ENCODE data around the gene DNAAF9.
"Not testable (repeated sequence)": the region's sequence is repeated elsewhere in the genome, so short reads cannot be mapped to it uniquely, and the experiment has no call there.

Gene DNAAF9

DNA sequence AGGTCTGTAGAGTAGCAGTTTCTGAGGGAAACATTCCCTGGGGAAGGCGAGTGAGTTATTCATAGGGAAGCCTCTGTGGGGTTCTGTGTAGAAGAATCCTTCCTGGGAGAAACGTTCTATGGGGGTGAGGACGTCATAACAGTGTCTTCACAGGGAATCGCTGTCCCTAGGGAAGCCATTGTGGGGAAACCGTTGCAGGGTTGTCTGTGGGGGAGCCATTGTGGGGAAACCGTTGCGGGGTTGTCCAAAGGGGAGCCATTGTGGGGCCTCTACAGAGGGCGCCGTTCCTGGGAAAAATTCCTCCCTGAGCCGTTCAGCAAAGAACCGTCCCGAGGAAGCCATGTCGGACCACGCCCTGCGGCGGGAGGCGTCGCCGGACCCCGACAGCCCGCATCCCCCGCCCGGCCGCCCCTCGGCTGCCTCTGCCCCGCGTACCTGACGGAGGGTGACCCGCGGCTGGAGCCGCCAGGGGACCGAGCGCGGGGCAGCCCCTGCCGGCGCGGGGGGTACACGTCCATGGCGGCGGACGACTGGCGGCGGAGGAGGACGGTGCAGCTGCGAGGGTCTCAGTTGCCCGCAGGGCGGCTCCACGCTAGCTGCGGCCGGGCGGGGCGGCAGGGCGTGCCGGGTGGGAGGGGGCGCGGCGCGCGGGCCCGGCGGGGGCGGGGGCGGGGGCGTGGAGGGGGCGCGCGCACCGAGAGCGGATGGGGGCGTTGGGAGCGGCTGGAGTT, at the start of gene DNAAF9:
Gene DNAAF9, minus strand, starts transcription at position 630 of the 731 bp plus-strand sequence. Its CDS starts 112 bp downstream, at position 518.
- DNase-seq, result peak; percentile 39 to 93 (median 60)
- intact Hi-C loops (cut with DNase I), result loop anchor here (5.0 kb wide), 1 partner anchor 65 kb away; the partner anchor contains the start of gene ATRN

- intact Hi-C loops (cut with DNase I), result no loop called here
- no peak for DNase-seq
These were observed 49.2 kb upstream of the DNAAF9 start for GRCh38 chr20:3456648-3457047.

GRCh38 chr20:3454831-3455230, 47.4 kb upstream of the DNAAF9 start:
- DNase-seq, result no peak
- intact Hi-C loops (cut with DNase I), result no loop called here

DNA sequence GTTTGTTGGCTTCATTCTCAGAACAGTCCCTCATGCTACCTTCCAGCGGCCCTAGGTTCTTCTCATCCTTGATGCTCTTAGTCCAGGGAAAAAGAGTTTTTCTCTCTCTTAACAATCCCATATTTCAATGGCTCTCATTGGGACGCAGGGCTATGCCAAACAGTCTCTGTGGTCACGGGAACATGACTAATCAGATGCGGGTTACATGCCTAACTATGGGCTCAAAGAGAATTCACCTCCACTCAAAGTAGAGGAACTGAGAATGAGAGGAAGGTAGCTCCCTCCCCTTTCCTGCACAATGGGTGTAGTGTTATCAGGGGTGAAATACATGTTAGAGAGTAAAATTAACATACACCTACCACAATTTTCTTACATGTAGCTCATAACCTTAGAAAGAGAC, 45.2 kb upstream of the DNAAF9 start:
- no peak for DNase-seq
- intact Hi-C loops (cut with DNase I), result no loop called here

DNA sequence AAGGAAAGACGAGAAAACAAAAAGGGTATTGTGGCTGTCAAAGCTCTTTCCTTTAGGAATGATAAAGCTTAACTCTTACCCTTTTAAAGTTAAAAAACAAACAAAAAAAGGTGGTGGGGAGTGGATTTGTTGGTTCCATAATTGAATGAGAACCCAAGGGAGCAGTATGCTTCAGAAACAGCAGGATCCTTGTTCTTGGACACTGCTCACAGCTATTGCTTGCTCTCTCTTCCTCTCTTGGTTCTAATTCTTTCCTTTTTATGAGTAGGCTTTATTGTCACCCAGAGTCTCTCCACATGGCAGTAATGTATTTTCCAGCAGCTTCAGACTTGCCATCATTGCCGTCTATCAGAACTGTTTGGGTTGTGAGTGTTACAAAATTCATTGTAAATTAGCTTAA, 44.7 kb upstream of the DNAAF9 start:
- intact Hi-C loops (cut with DNase I), result no loop called here

DNA sequence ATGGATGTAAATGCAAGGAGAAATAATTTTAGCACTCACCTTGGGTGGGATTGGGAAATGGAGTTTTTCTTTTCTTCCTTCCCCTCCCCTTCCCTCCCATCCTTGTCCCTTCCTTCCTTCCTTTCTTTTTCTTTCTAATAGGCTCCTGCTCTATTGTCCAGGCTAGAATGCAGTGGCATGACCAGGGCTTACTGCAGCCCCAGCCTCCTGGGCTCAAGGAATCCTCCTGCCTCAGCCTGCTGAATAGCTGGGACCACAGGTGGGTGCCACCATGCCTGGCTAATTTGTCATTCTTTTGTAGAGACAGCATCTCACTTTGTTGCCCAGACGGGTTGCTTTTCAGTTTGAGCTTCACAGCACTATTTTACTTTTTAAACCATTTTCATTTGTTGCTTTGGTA, 41.9 kb upstream of the DNAAF9 start:
- DNase-seq, result no peak
- intact Hi-C loops (cut with DNase I), result no loop called here

More for the DNA sequence above, 44.7 kb upstream of the DNAAF9 start:
- DNase-seq, result no peak

DNA sequence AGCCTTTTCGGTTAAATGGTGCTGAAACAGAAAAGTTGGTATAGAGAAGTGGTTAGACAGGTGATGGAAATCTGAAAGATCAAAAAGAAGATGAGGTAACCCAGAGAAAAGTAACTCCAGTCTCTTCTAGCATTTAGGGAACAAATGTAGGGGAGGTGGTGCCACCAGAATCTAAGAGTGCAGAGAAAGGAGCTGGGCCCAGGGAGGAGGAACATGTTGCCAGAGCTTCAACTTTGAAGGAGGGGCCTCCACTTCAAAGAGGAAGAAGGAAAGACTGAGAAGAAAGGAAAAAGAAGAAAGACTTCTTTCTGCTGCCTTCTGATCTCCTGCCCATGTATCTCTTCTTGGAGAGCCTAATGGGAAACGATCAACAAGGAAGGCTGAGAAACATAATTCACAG, 39.9 kb upstream of the DNAAF9 start:
- intact Hi-C loops (cut with DNase I), result no loop called here

DNA sequence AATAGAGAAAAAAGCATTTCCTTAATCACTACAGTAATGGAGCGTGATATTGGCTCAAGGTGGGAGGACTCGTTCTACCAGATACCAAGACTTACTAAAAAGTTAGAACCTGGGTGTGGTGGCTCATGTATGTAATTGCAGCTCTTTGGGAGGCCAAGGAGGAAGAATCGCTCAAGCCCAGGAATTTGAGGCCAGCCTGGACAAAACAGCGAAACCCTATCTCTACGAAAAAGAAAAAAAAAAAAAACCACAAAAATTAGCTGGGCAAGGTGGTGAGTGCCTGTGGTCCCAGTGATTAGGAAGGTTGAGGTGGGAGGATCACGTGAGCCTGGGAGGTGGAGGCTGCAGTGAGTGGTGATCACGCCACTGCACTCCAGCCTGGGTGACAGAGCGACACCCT, 39.3 kb upstream of the DNAAF9 start:
- intact Hi-C loops (cut with DNase I), result no loop called here
- no peak for DNase-seq

More for the DNA sequence above, 39.9 kb upstream of the DNAAF9 start:
- DNase-seq, result no peak

DNA sequence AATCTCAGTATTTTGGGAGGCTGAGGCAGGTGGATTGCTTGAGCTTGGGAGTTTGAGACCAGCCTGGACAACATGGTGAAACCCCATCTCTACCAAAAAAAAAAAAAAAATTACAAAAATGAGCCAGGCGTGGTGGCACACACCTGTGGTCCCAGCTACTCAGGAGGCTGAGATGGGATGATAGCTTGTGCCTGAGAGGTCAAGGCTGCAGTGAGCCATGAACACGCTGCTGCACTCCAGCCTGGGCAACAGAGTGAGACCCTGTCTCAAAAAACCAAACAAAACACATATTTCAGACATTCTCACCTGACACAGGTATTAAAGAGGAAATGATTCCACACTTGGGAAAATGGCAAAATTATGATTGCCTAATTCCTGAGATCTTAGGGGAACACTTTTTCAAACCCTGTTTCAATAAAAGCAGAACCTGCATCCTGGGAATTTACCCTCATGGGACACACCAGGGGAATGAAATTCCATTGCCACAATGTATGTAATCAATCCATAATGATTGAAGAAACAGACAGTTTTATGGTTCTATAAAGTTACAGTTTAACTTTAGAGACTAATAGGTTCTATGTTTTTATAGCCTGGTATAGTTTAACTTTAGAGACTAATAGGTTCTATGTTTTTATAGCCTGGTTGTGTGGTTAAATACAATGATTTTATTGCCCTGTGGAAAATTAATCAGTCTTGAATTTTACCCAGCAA, 29.6 kb upstream of the DNAAF9 start:
- intact Hi-C loops (cut with DNase I), result no loop called here
- DNase-seq, result no peak

DNA sequence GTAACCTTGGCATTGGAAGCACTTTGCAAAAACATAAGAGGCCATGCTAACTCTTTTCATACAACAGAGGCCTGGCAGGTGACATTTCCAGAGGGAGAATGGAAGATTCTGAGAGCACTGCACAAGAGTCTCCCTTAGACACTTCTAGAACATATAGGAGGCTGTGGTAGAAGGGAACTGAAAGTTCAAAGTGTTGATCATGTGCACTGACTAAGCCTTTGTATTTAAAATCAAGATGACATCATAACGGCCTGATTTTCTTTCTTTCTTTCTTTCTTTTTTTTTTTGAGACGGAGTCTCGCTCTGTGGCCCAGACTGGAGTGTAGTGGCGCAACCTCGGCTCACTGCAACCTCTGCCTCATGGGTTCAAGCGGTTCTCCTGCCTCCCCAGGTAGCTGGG, 26.8 kb upstream of the DNAAF9 start:
- DNase-seq, result no peak
- intact Hi-C loops (cut with DNase I), result no loop called here

DNA sequence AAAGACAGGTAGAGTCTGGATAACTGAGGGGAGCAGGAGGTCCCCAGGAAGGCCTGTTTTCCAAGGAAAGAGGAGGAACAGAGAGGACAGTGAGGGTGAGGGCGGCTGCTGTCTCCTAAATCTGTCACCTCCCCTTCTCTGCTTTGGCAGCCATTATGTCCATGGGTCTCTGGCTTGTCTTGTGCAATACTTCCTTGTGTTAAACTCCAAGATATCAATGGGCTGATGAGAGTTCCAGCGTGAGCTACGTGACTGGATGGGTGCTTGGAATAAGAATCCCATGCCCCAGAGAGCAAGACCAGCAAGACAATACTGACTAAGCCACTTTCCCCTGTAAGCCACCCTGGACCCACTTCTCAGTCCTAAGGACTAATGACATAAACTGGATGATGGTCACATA, 26.3 kb upstream of the DNAAF9 start:
- DNase-seq, result no peak
- intact Hi-C loops (cut with DNase I), result no loop called here

GRCh38 chr20:3432844-3433243, 25.4 kb upstream of the DNAAF9 start:
- DNase-seq, result no peak
- intact Hi-C loops (cut with DNase I), result no loop called here

- intact Hi-C loops (cut with DNase I), result no loop called here
- DNase-seq, result no peak
These were observed 23.6 kb upstream of the DNAAF9 start for GRCh38 chr20:3431109-3431508.

DNA sequence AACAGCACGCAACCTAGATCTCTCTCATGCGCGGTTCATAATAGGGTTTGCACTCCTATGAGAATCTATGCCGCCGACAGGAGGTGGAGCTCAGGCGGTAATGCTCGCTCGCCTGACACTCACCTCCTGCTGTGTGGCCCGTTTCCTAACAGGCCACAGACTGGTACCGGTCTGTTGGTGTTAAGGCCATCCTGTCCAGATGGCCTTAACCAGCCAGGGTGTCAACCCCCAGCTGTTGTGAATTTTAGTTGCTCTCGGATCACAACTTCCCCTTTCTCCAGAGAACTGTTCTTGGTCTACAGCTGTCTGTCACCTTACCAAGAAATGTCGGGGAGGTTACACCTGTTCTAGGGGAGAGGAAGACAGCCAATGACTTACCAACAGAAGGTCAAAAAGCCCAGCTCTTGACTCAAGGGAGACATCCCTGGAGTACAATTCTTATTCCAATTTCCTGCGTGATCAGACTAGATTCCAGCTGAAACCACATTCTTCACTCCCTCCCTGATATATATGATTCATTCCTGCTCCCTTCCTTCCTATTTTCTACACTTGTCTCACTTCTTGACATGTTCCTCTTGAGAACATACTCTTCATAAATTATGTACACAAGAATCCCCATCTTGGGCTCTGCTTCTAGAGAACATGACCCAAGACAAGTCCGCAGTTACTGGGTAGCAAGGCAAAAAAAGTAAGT, 23.1 kb upstream of the DNAAF9 start:
- intact Hi-C loops (cut with DNase I), result no loop called here
- no peak for DNase-seq

GRCh38 chr20:3426766-3427165, 19.3 kb upstream of the DNAAF9 start:
- intact Hi-C loops (cut with DNase I); DNase-seq: not testable (repeated sequence)

DNA sequence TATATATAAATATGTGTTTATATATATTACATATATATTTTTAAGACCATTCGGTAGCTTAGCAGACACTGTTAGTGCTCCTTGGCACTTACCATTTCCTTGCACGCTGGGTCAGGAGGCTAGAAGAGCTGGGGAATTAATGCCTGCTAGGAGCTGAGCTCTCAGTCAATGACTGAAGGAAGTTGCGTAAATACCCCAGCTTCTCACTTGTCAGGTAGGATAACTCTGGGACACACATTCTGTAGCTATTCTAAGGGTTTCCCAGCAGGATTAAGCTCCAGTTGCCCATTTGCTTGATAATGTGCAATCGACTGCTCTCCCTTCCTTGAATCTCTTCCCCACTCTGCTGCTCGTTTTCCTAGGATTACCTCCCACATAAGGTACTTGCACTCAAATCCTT, 15.7 kb upstream of the DNAAF9 start:
- intact Hi-C loops (cut with DNase I), result no loop called here
- no peak for DNase-seq

- no peak for DNase-seq
- intact Hi-C loops (cut with DNase I), result no loop called here
These were observed 14.5 kb upstream of the DNAAF9 start for GRCh38 chr20:3421985-3422384.

- DNase-seq, result peak in 4 of 10 donors; percentile 12 to 87 (median 18)
- intact Hi-C loops (cut with DNase I), result no loop called here
These were observed 12.8 kb upstream of the DNAAF9 start for GRCh38 chr20:3420211-3420707.

GRCh38 chr20:3418161-3418560, 10.7 kb upstream of the DNAAF9 start:
- DNase-seq; intact Hi-C loops (cut with DNase I): not testable (repeated sequence)

GRCh38 chr20:3414122-3414521, 6.7 kb upstream of the DNAAF9 start:
- DNase-seq, result no peak
- intact Hi-C loops (cut with DNase I), result no loop called here

GRCh38 chr20:3413393-3413889, 6.0 kb upstream of the DNAAF9 start:
- no peak for DNase-seq
- intact Hi-C loops (cut with DNase I), result no loop called here
